Measurements from ENCODE around the gene MYPN. TPM values are rescaled to one million over a fixed set of nuclear protein-coding genes. Genes with fewer than 3 reads are reported as not detected.
"Not testable (repeated sequence)": the region's sequence is repeated elsewhere in the genome, so short reads cannot be mapped to it uniquely, and the experiment has no call there.

The MYPN gene
- total RNA-seq, 2 donors from 2014 or later, result 2.3 TPM; not detected in 1

DNA sequence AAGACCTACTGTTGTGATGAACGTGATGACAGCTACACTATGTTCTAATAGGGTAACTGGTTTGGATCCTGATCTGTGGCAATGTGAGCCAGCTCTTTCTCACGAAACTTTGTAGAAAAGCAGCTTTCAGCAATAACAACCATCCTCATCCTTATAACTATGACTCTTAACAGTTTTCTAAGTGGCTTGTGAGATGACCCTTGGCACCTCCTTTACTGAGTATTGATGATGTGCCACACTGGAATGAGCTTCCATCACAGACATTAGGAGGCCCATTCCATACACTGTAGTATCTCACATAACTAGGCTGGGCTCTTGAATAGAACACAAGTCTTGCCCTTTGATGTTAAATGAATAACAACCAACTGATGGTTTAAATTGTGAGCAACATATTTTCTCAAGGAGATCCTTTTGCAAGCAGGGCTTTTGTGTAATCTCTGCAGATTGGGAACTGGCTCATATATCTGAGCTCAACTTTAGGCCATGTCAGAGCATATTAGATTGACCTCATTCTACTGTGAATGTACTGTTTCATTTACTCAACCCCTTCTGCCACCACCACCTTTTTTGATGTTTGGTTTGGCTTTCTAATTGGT is 46.4 kb downstream of the MYPN start:
- intact Hi-C loops (cut with DNase I), result loop anchor here (10.0 kb wide), 1 partner anchor 301 kb away; no protein-coding TSS in a partner anchor
- DNase-seq, result no peak

DNA sequence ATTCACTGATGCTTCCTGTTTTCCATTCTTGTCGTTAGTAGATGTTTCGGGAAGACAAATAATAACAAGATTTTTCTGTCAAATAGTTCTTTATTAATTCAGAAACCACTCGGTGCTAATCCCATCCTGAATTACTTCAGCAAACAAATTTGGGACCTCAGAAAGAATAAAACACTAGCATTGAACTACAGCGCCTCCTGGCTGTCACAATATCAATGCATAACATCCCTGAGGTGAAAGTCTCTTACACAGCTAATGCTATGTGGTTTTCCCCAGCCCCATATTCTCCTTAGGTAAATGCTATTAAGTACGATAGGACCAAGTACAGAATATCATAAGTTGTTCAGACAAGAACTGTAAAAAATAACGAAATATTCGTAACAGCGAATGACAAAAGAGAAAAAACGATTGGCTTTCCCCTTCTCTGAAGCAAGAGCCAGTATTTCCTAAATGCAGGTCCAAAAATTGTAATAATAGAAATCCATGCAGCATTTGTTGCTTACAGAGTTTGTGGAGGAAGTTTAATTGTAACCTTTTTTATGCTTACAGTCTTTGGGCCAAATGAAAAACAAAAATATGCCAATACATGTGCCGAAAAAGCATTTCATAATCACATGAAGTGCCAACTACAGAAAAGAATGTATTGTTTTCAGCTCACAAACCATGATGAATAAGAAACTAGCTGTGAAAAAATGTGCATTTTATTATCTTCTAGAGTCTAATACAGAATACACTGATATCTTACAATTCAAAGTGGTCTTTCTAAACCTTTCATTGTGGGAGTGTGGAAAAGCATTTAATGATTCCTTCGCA is 47.3 kb downstream of the MYPN start:
- no peaks in the 10 kb centered on the region for H3K9me3 ChIP-seq
- no peaks in the 10 kb centered on the region for H3K27me3 ChIP-seq
- peaks cover 14% of the 10 kb centered on the region for H3K4me1 ChIP-seq
- H3K36me3 ChIP-seq (replicated peaks in 1 of 2; ENCODE audit: insufficient read depth in 1 of 2, low read depth in 2 of 2), result no peaks in the 10 kb centered on the region
- peak; percentile 25 for ATAC-seq
- WGBS, 2 donors, result 29 to 39% methylated on average over 11 of the region's 11 CpGs
- no peak overlapping the region for H3K27ac ChIP-seq
- intact Hi-C loops (cut with DNase I), result loop anchor here (10.0 kb wide), 1 partner anchor 302 kb away; no protein-coding TSS in a partner anchor
- DNase-seq, result peak; percentile 69 to 80 (median 75)
- TF ChIP-seq CTCF (IDR thresholded peaks at IDR 0.05) (peak; percentile 59 to 87 (median 76)), POLR2A (IDR thresholded peaks at IDR 0.05) (no peak)
- H3K4me3 ChIP-seq, result no peak overlapping the region

More for the DNA sequence above, 46.4 kb downstream of the MYPN start:
- Histone ChIP-seq H3K4me3 (no peak overlapping the region), H3K4me1 (peaks cover 14% of the 10 kb centered on the region), H3K36me3 (replicated peaks in 1 of 2; ENCODE audit: insufficient read depth in 1 of 2, low read depth in 2 of 2) (no peaks in the 10 kb centered on the region), H3K27ac (no peak overlapping the region), H3K27me3 (no peaks in the 10 kb centered on the region), H3K9me3 (no peaks in the 10 kb centered on the region)
- TF ChIP-seq POLR2A (IDR thresholded peaks at IDR 0.05) (no peak), CTCF (IDR thresholded peaks at IDR 0.05) (no peak)
- 41 to 78% methylated on average over 2 of the region's 2 CpGs for WGBS, 2 donors
- no peak for ATAC-seq

- not testable (repeated sequence) for H3K4me3 ChIP-seq; DNase-seq; H3K27me3 ChIP-seq; H3K9me3 ChIP-seq; H3K36me3 ChIP-seq (replicated peaks in 1 of 2; ENCODE audit: insufficient read depth in 1 of 2, low read depth in 2 of 2); ATAC-seq; H3K27ac ChIP-seq
- intact Hi-C loops (cut with DNase I), result loop anchor here (10.0 kb wide), 1 partner anchor 303 kb away; no protein-coding TSS in a partner anchor
- 82 to 90% methylated on average over 7 of the region's 7 CpGs for WGBS, 2 donors
- peaks cover 14% of the 10 kb centered on the region for H3K4me1 ChIP-seq
Observed at GRCh38 chr10:68157522-68157921, 48.2 kb downstream of the MYPN start.

GRCh38 chr10:68158031-68158430 is 48.7 kb downstream of the MYPN start:
- TF ChIP-seq POLR2A (IDR thresholded peaks at IDR 0.05) (no peak), CTCF (IDR thresholded peaks at IDR 0.05) (no peak)
- 90 to 91% methylated on average over 7 of the region's 7 CpGs for WGBS, 2 donors
- Histone ChIP-seq H3K27ac (no peak overlapping the region), H3K36me3 (replicated peaks in 1 of 2; ENCODE audit: insufficient read depth in 1 of 2, low read depth in 2 of 2) (no peaks in the 10 kb centered on the region), H3K27me3 (no peaks in the 10 kb centered on the region), H3K4me1 (peaks cover 13% of the 10 kb centered on the region), H3K4me3 (no peak overlapping the region), H3K9me3 (no peaks in the 10 kb centered on the region)
- intact Hi-C loops (cut with DNase I), result loop anchor here (10.0 kb wide), 1 partner anchor 303 kb away; no protein-coding TSS in a partner anchor
- ATAC-seq, result no peak
- no peak for DNase-seq

GRCh38 chr10:68163735-68164134 is 54.4 kb downstream of the MYPN start:
- TF ChIP-seq POLR2A (IDR thresholded peaks at IDR 0.05), result no peak
- no peak for TF ChIP-seq CTCF (IDR thresholded peaks at IDR 0.05)
- Histone ChIP-seq H3K4me1 (peaks cover 5% of the 10 kb centered on the region), H3K9me3 (no peaks in the 10 kb centered on the region), H3K27ac (no peak overlapping the region), H3K4me3 (no peak overlapping the region), H3K36me3 (replicated peaks in 1 of 2; ENCODE audit: insufficient read depth in 1 of 2, low read depth in 2 of 2) (no peaks in the 10 kb centered on the region), H3K27me3 (no peaks in the 10 kb centered on the region)
- DNase-seq, result no peak
- intact Hi-C loops (cut with DNase I), result no loop called here
- no peak for ATAC-seq
- WGBS, 2 donors, result 50 to 65% methylated on average over 2 of the region's 2 CpGs

Data from body of pancreas (tissue), 4 donors.